ENCODE measurements around the gene LRRC8C.
"Not testable (repeated sequence)": the region's sequence is repeated elsewhere in the genome, so short reads cannot be mapped to it uniquely, and the experiment has no call there.

LRRC8C gene

DNA sequence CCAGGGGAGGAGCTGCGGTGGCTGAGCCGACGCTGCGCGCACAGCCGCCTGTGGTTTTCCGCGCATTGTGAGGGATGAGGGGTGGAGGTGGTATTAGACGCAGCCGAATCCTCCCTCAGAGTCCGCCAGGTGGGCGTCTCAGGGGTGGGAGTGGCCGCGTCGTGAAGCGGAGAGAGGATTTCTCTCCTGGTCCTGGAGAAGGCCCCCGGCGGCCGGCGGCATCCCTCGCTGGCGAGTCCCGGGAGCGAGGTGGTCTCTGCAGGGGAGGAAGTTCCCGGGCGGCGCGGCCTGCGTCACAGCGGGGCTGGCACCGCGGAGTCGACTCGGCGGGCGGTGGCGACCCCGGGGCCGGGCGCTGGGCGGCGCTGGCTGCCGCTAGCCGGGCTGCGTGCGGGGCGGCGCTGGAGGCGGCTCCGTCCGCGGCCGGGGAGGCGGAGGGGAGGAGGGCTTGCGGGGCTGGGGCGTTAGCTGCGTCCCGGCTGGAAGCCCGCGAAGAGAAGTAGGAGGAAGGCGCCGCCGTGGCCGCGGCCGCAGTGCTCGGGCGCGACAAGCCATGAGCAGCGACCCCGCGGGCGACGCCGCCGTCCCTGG, at the start of gene LRRC8C:
Gene LRRC8C, plus strand, starts transcription at position 464 of the 591 bp plus-strand sequence. CDS start 53,354 bp downstream, outside the sequence.
- DNase-seq (ENCODE audit: low spot score) = peak; percentile 58

DNA sequence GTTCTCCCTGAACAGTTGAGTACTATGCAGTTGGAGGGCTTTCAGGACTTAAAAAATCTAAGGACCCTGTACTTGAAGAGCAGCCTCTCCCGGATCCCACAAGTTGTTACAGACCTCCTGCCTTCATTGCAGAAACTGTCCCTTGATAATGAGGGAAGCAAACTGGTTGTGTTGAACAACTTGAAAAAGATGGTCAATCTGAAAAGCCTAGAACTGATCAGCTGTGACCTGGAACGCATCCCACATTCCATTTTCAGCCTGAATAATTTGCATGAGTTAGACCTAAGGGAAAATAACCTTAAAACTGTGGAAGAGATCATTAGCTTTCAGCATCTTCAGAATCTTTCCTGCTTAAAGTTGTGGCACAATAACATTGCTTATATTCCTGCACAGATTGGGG, 48.7 kb upstream of the LRRC8C start:
- DNase-seq (ENCODE audit: low spot score) = no peak

DNA sequence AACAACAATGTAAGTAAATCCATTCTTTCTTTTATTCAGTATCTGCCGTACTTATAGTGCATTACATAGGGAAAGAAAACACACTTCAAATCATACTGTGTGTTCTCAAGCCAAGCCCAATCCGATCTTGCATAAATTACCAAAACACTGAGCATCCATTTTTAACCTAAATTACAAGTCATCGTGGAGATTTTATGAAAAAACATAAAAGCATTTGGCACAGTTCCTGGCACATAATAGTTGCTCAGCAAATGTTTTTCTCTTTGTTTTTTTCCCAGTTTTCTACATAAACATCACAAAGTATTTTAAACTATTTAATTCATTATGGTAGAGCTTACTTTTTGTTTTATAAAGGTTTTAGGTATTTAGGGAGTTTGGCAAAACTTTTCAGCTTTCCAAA, 48.1 kb upstream of the LRRC8C start:
- no peak for DNase-seq (ENCODE audit: low spot score)

DNA sequence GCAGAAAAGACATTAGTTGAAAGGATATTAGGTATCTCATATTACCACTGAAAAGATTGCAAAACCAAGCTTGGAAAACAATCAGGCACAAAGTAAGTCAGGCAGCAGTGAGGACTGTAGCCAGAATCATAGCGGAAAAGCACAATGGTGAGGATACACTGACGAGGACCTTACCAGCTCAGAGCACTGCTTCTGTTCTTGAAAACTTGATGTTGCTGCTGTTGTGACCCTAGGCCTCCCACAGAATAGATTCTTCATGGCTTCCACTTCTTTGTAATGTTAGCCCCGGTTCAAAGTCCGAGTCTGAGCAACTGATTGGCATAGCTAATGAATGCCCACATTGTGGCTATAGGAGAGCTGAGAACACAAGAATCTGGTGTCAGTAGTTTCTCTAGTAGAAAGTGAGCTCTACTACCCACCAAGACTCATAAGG, 45.2 kb upstream of the LRRC8C start:
- DNase-seq (ENCODE audit: low spot score) = no peak

DNA sequence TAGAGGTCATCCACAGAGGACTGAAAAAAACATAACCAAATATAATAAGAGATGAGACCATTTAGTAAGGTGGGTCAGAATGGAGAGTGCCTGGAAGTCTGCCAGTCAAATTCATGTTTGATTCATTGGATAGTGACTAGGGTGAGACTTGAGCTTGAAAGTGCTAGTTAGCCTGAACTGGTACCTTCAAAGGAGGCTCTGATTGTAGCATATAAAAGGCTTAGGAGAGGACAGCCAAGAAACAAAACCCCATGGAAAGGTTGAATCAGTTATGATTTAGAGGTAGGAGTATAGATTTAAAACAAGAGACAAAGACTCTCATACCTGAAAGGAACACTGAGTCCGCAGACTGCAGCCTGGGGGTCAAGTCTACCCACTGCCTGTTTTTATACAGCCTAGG, 44.4 kb upstream of the LRRC8C start:
- DNase-seq (ENCODE audit: low spot score) = no peak

DNA sequence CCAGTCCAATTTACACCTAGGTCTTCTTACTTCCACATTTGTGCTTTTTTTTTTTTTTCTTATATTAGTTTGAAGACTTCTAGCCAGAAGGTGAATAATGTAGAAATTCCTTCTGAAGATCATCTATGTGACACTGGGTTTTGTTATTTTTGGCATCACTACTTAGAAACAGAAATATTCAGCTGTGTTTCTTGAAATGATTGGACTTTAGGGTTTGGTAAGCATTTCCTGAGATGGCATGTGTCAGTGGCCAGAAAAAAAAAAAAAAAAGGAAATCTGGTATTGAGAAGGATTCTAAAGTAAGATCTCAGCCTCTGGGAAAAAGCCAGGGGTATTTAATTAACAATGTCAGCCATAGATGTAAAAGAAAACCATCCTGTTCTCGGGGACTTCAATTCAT, 43.4 kb upstream of the LRRC8C start:
- DNase-seq (ENCODE audit: low spot score) = no peak

DNA sequence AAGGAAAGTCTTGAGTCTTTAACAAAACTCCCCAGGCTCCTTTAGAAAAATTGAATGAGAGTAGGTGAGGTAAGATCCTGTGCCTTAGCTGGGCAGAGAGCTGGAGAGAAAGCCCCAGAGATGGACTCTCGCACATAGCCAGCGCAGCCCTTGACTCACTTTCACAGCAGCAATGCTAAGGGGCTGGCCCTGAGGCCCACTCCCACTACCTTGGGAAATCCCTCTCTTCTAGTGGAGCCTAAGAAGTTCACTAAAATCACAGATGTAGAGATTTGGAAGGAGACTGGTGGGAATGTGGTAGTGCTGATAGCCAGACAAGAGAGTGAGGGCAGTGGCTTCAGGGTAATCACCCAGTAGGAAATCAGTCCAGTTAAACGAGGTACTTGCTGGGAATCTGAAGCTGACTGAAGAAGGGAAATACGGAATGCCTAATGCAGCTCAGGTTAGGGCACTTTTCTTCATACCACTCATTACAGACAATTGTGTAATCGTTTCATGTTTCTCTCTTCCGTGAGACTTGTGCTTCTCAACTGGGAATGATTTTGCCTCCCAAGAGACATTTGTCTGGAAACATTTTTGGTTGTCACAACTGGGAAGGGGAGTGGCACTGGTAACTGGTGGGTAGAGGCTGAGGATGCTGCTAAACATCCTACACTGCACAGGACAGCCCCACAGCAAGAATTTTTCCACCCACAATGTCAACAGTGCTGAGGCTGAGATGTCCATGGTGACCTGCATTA, 42.4 kb upstream of the LRRC8C start:
- DNase-seq (ENCODE audit: low spot score) = no peak

DNA sequence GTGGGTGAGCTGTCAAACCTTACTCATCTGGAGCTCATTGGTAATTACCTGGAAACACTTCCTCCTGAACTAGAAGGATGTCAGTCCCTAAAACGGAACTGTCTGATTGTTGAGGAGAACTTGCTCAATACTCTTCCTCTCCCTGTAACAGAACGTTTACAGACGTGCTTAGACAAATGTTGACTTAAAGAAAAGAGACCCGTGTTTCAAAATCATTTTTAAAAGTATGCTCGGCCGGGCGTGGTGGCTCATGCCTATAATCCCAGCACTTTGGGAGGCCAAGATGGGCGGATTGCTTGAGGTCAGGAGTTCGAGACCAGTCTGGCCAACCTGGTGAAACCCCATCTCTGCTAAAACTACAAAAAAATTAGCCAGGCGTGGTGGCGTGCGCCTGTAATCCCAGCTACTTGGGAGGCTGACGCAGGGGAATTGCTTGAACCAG, 40.0 kb upstream of the LRRC8C start:
- DNase-seq (ENCODE audit: low spot score) = not testable (repeated sequence)

DNA sequence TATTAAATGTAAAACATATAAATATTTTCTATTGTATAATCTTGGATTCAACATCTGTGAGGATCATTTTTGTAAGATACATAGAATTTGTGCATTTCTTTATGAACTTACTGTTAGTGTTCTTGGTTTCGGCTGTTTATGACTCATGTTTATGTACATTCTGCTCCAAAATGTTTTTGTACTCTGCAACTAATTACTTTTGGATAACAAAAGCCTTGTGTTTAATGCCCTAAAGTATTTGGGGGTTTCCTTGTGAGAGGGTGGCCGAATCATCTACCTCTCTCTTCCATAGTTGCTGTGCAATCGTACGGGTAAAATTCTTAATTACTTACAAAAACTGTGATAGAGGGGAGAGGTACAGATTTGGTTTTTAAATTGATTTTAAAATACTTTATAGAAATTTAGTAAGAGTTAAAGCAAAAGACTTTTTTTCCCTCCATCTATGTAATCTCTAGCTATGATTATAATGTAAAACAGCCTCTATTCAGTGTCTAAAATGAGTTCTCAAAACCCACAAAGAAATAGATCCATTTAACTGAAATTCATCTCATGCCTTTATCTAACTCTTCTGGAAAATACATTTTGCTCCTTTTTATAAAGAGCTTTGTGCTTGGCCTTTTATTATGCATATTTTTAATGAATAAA, 38.7 kb upstream of the LRRC8C start:
- DNase-seq (ENCODE audit: low spot score) = no peak

DNA sequence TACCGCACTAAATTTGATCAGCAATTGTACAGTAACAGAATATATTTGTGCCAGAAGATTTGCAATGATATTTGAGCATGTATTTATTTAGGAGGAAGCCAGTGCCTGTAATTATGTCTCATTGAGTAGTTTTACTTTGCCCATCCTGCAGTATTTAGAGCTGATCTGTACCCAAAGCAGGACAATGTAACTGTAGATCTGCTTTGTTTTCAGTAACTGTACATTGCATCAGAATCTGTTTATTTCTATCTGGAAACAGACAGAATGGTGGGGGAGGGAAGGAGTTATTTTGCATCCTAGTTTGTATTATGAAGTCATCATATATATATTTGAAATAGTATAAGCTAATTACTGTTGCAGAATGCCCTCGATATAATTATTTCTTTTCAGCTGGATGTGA, 36.2 kb upstream of the LRRC8C start:
- DNase-seq (ENCODE audit: low spot score) = no peak

DNA sequence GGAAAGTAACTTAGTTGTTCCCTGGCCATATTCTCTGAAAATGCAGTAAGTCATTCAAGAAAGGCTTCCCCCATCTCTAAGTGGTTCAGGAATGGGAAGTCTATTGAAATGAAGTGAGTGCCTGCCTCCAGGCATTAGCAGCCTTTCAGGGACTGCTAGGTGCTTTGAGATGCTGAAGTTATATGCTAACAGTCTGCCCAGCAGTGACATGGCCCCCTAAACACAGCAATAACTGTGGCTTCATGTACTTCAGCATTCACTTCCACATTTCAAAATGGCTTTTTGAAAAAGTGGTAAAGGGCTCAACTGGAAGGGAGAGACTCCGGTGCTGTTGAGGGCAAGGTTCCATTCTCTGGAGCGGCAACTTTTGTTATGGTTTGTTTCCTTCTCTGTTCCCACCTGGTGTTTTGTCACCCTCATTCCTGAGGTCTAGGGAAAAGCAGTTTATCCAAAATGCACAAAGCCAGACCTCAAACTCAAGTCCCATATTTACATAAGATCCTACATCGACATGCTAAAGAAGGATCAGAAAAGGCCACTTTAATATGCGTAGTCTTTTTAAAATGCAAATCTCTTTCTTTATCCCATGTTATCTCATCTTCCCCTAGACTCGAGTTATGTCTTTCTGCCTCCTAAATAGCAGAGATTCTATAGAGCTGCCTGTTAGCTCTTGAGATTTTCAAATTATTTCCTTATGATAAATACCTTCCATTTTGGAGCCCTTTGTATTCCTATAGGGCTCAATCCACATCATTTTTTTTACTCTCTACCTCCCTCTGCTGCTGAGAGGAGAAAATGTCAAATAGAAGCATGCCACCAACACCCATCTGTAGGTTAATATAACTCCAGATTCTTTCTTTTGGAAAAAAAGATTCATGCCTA, 34.2 kb upstream of the LRRC8C start:
- DNase-seq (ENCODE audit: low spot score) = peak; percentile 13

DNA sequence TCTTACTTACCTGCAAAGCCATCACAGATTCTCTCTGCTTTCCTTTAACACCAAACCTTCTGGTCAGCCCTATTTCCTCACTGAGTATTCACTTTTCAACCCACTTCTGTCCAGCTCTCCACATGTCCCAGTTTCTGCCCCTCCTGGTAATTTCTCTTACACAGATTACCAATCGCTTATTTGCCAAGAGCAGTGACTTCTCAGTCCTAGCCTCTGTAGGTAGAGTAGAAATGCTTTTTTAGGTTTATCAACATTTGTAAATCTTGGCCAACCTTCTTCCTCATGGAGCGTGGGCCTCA, 33.6 kb upstream of the LRRC8C start:
- no peak for DNase-seq (ENCODE audit: low spot score)

DNA sequence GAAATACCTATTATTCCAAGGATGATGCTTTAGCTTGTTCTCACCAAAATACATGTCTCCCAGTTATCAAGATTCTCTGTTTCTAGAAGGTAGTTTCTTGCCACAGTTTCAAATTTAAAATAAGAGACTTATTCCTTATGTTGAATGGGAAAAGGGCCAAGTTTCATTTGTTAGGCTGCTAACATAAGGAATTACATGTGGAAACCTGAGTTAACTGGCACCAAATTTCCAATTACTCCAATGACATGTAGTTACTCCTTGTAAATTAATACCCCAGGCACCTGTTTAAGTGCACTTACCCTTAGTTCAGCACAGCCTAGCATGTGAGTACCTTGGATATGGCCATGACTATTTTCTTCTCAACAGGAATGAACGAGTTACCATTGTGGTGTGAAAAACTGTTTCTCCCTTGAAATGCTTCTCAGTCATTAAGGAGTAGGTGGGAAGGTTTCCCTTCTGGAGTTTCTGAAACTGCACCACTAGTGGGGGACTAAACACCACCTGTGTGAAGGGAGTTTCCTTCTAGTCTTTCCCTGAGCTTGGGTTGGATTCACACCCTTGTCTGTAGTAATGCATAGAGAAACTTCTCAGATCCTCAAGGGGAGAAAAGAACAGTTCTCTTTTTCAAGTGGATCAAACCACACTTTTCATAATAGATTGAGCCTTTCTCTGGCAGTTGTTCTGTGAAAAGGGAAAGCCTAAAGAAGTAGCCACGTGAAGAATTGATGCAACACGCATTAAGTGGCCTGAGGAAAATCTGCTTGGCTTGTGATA, 32.3 kb upstream of the LRRC8C start:
- no peak for DNase-seq (ENCODE audit: low spot score)

DNA sequence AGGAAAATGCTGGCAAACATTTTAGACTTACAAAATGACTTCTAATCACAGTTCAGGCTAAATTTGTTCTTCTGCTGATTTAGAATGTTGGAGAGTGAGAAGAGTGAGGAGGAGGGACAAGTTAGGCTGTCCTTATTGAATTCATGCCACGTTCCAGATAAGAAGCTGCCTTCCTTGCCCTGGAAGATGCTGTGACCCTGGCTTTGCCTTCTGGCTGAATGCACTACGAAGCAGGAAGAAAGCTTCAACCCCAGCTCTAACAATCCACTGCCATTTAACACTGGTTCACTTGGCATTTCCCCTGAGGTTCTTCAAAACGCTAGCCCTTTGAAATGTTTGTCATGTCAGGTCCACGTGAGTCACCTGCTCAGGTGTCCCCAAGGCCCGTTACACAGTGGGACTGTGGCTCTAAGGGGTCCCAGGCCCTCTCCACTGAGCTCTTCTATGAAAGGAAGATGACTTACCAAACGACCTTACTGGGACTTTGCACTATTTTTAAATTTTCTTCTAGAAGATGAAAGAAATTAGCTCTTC, 30.0 kb upstream of the LRRC8C start:
- no peak for DNase-seq (ENCODE audit: low spot score)

DNA sequence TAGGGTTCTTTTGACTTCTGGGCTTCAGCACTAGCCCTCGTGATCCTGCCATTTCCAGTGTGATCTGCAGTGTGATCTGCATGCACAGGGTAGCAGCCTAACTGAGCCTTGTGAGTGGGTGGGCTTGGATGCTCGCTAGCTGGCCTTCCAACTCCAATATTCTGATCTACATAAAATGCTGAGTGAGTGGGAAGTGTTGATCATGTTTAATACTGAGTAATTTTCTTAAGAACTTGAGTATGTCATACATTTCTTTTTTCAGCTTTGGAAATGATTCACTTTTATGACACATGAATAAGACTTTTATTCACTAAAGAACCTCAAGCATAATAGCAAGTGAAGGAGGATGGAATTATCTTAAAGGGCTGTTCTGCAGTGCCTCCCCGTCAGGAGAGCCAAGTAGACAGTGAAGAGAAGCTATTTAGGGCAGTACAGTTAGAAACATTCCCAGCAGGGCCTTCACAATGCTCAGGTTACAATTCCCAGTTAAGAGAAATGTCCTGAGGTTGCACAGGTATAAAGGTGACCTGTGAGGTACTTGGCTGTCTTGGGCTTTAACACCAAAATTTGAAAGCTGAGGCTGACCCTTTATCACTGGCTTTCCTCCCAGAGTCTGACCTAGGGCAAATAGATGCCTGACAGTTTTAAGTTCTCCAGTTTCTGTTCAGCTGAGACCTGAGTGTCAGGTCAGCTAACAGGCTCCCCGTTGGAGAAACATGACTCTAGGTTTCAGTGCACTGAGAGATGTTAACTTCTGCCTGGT, 29.1 kb upstream of the LRRC8C start:
- DNase-seq (ENCODE audit: low spot score) = no peak

DNA sequence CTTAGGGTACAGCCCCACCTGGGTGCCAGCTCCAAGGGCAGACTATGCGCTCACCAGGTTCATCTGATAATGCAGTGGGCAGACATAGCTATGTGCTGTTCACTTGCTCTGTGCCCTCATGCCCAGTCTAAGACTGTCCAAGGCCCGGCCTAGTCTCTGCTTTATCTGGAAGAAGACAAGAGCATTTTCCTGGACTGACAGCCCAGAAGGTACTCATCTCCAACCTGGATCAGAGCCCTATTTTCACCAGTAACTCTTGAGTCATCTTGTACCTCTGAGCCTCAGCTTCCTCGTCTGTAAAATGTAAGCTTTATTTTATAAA, 28.5 kb upstream of the LRRC8C start:
- DNase-seq (ENCODE audit: low spot score) = no peak

DNA sequence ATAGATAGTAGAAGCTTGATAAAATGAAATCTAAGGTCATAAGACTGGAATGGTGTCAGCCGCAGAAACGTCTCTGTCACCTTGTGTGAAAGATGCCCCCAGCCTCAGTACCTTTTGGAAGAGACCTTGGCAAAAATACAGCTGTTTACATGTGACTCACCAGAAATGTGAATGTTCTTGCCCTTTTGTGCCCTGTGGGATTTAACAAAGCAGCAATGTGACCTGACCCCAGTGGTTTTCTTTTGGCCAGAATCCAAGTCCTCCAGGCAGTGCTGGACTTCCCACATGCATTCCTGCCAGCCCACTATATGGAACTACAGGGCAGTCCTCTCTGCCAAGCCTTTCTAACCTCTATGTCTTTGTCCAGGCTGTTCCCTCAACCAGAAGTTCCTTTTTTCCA, 27.2 kb upstream of the LRRC8C start:
- DNase-seq (ENCODE audit: low spot score) = no peak

DNA sequence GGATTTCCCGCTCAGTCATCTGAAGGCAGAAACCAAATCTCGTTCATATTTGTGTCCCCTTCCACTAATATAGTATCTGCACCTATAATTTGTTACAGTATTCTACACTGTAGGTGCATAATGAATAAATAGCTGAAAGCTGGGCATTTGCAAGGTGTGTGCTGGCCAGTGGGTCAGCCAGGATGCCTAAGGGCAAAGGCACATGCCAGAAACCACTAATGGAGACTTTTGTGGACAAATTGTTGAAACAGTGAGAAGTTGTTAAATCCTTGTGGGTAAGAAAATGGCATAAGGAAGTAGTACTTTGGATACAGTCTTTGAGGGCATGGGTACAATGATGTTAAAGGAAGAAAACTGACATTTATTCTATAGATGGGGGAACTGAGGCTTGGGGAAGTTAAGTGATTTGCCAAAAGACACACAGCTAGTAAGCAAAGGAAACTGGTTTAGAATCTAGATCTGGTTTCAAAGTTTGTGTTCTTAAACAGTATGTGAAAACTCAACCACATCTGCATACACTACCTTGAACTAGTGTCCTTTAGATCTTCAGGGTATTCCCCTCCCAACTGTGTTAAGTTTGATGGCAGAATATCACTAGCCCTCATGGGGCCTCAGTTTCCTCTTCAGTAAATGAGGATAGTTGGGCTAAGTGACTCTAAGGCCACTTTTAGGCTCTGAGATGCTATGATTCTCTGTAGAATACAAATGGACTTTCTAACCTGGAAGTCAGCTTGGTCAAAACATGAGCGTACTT, 26.5 kb upstream of the LRRC8C start:
- DNase-seq (ENCODE audit: low spot score) = no peak

DNA sequence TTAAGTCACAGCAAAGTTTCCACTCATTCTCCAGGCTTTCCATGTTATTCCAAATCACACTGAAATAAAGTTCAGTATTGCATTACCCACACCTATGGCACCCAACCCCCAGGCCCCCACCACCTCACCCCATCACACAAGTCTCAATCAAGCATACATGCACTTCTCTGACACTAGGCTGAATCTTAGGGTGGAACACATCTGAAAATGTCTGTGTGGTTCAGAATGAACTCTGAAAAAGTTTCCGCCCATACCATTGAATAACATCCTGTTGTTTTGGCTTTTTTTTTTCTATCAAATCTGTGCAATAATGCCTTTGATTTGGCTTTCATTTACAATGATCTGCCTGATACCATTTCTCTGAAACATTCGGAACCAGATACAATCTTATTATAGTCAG, 25.8 kb upstream of the LRRC8C start:
- DNase-seq (ENCODE audit: low spot score) = no peak
